MG63 (cell line): ENCODE data around the gene NUDT8. TPM values are rescaled to one million over a fixed set of nuclear protein-coding genes. Genes with fewer than 3 reads are reported as not detected.
A peak's percentile ranks its signal among the peaks of the same experiment; 100 is the strongest.
"Not testable (repeated sequence)": the region's sequence is repeated elsewhere in the genome, so short reads cannot be mapped to it uniquely, and the experiment has no call there.

Experiments
- DNase-seq: peaks from one replicate; pipeline ENCODE4 v3.0.0-alpha.2; 2020
- H3K27me3 ChIP-seq: fragments of 250-450 bp; sonication (Bioruptor Pico); 2 replicates; pipeline ENCODE4 v1.5.1; 2020; ENCODE audit warnings: mild to moderate bottlenecking, moderate library complexity
- H3K36me3 ChIP-seq: fragments of 250-450 bp; sonication (Bioruptor Pico); 2 replicates; pipeline ENCODE4 v1.5.1; 2020; ENCODE audit warnings: mild to moderate bottlenecking, moderate library complexity
- H3K4me3 ChIP-seq: fragments of 250-450 bp; sonication (Bioruptor Pico); 2 replicates; pipeline ENCODE4 v1.5.1; 2020; ENCODE audit warnings: mild to moderate bottlenecking, moderate library complexity
- H3K9me3 ChIP-seq: fragments of 250-450 bp; sonication (Bioruptor Pico); 2 replicates; pipeline ENCODE4 v1.5.1; 2020; ENCODE audit warnings: mild to moderate bottlenecking, moderate library complexity
- total RNA-seq: library from RNA; depleted of rRNA; stranded (reverse); fragments of >200 nt; shearing (Covaris generic); gene quantifications from 2 replicates; pipeline ENCODE4 v1.2.3, GENCODE V29; 2014; ENCODE audit warnings: low replicate concordance

NUDT8 gene
- total RNA-seq, 1 experiment from 2014 or later, result 15.0 TPM

GRCh38 chr11:67635231-67635521 is 5.4 kb upstream of the NUDT8 start:
- H3K27me3 ChIP-seq, result 0 out of 2 replicates have a peak, but pooled peaks cover 3% of the 10 kb centered on the region
- H3K36me3 ChIP-seq, result no peaks in the 10 kb centered on the region
- no peaks in the 10 kb centered on the region for H3K9me3 ChIP-seq
- no peak overlapping the region for H3K4me3 ChIP-seq
- DNase-seq, result no peak

- Histone ChIP-seq H3K36me3 (no peaks in the 10 kb centered on the region), H3K4me3 (no peak overlapping the region)
- DNase-seq, result no peak
Measured at GRCh38 chr11:67634366-67635230, 4.9 kb upstream of the NUDT8 start.

GRCh38 chr11:67633758-67634365 is 4.1 kb upstream of the NUDT8 start:
- H3K27me3 ChIP-seq, result no peaks in the 10 kb centered on the region
- no peaks in the 10 kb centered on the region for H3K36me3 ChIP-seq
- no peak for DNase-seq
- H3K4me3 ChIP-seq, result no peak overlapping the region
- no peaks in the 10 kb centered on the region for H3K9me3 ChIP-seq

More at GRCh38 chr11:67634366-67635230, 4.9 kb upstream of the NUDT8 start:
- no peaks in the 10 kb centered on the region for H3K9me3 ChIP-seq
- H3K27me3 ChIP-seq, result 0 out of 2 replicates have a peak, but pooled peaks cover 1% of the 10 kb centered on the region

GRCh38 chr11:67632982-67633755 is 3.4 kb upstream of the NUDT8 start:
- H3K27me3 ChIP-seq, result no peaks in the 10 kb centered on the region
- H3K9me3 ChIP-seq, result no peaks in the 10 kb centered on the region
- DNase-seq, result no peak
- H3K4me3 ChIP-seq, result no peak overlapping the region
- H3K36me3 ChIP-seq, result no peaks in the 10 kb centered on the region

DNA sequence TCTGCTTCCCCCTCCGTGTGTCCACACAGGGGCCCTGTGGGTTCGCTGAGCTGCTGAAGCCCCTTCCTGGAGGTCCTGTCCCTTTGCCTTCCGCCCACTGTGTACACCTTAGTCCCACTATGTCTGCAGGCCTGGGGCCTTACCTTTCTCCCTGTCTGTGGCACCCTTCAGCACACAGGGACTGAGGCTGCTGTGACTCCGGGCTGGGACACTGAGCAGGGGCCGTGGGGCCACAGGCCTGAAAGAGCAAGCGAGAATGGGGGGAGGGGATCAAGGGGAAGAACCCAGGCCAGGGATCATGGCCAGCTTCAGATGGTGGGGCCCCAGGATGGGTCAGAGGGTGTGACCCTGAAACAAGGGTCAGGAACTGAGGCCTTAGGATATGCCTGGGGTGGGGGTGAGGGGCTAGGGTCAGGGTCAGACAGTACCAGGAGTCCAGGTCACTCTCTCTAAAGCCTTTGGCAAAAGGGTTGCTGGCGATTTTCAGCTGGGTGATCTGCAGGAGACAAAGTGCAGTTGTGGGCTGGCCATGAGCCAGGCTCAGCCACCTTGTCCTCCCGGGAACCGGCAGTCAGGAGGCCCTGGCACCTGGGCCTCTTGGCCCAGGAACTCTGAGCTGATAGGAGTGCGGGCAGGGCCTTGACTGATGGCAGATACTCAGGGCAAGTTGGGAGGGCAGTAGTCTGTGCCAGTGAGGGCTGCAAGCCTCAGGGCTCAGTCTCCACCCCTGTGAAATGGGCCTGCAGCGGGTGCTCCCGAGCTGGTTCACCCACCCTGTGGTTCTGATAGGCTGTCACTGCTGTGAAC is 2.6 kb upstream of the NUDT8 start:
- Histone ChIP-seq H3K4me3 (no peak overlapping the region), H3K27me3 (no peaks in the 10 kb centered on the region), H3K9me3 (no peaks in the 10 kb centered on the region), H3K36me3 (no peaks in the 10 kb centered on the region)
- no peak for DNase-seq

DNA sequence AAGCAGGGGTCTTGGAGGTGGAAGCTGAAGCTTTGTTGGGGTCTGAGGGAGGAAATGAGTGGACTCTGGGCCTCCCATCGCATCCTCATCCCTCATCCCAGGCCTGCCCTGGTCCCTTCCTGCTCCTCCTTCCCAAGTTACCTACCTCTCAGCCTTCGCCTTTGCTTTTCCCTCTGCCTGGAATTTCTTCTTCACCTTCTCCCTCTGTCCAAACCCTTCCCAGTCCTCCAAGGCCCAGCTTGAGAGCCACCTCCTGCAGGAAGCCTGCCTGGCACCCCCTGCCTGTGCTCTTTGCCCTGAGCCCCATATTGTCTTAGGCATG is 2.1 kb upstream of the NUDT8 start:
- H3K4me3 ChIP-seq, result no peak overlapping the region
- H3K9me3 ChIP-seq, result no peaks in the 10 kb centered on the region
- no peak for DNase-seq
- no peaks in the 10 kb centered on the region for H3K36me3 ChIP-seq
- no peaks in the 10 kb centered on the region for H3K27me3 ChIP-seq

DNA sequence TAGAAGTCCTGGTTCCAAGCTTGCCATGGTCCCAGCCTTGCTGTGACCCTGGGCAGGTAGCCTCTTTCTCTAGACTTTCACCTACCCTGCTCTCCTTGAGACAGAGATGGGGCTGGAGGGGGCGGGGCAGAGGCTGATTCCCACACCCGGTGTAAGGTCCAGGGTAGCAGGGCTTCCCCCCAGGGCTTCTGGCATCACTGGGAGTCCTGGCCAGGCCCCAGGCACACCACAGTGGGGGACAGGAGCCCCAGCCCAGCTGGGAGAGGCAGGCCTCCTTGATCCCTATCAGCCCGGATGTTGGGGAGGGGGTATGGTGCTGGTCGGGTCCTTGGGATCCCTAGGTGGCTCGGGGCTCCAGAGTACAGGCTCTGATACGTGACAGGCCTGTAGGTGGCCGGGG is 1.7 kb upstream of the NUDT8 start:
- H3K36me3 ChIP-seq, result no peaks in the 10 kb centered on the region
- H3K27me3 ChIP-seq, result no peaks in the 10 kb centered on the region
- no peak for DNase-seq
- H3K4me3 ChIP-seq, result no peak overlapping the region
- H3K9me3 ChIP-seq, result no peaks in the 10 kb centered on the region

DNA sequence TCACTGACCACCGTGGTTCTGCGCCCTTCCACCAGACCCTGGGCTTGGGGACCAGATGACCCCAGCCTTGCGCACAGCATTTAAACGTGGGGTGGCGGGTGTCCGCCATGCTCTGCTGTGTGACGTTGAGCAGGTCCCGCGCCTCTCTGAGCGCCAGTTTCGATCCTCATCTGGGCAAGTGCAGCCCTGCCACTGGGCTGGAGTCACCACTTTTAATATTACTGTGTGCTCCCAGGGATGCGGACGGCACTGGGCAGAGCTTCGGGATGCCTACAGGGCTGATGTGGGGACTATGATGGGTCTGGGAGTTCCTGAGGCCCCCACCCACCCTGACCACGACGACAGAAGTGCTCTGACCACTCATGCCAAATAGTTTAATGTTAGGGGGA is 1.2 kb upstream of the NUDT8 start:
- no peaks in the 10 kb centered on the region for H3K9me3 ChIP-seq
- H3K27me3 ChIP-seq, result no peaks in the 10 kb centered on the region
- H3K36me3 ChIP-seq, result no peaks in the 10 kb centered on the region
- DNase-seq, result no peak
- peak overlapping the region; percentile 79 for H3K4me3 ChIP-seq

DNA sequence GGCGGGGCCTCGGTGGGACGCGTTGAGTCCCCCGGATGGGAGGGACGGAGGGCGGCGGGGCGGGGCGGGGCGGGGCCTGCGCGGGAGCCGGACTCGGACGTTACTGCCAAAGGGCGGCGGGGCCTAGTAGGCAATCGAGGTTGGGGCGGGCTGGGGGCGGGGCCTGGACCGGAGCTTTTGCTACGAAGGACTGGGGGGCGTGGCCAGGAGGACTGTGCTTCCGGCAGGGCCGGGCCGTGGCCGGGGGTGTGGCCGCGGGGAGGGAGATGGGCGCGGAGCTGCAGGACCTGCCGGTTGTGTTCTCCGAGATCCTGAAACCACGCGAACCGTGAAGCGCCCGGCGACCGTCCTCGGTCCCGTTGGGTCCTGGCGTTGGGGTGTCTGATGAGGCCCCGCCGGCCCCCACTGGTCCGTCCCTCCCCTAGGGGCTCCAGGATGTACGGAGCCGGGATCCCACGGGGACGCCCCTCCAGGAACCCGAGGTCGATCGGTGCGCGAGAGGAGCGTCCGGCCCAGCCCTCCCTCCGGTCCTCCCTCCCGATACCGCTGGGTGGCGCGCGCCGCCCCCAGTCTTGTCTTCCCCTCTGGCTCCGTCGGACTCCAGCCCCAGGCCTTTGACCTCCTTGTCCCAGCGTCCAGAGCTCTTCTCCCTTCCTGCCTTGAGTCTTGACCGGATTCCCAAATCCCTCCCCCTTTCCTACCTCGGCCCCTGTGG is 648 bp upstream of the NUDT8 start:
- Histone ChIP-seq H3K36me3 (no peaks in the 10 kb centered on the region), H3K9me3 (no peaks in the 10 kb centered on the region), H3K27me3 (no peaks in the 10 kb centered on the region), H3K4me3 (peak overlapping the region; percentile 79)
- DNase-seq, result peak; percentile 97

DNA sequence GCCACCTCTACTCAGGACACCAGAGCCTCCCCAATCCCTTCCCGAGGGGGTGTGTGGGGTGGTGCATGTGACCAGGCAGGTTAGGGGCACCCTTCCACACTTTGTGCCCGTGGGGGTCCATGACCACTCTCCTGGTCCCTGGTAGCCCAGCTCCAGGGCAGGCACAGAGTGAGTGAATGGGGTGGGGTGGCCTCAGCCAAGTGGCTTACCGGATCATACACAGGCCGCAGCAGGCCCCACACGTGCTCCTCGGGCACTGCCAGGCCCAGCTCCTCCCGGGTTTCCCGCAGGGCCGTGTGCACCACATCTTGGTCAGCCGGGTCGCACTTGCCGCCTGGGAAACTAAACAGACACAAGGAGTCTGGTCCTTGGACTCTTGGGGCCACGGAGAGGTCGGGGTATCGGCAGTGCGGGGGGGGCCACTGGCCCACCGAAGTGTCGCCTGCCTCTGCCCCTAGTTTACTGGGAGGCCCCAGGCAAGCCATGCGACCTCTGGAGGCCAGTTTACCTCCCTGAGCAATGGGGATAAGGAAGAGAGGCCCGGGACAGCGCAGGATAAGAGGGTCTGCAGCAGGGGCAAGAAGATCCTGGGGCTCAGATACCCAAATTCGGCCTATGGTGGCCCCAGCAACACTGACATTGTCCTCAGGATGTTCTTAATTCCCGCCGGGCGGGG is 889 bp downstream of the NUDT8 start:
- Histone ChIP-seq H3K27me3 (no peaks in the 10 kb centered on the region), H3K4me3 (peak overlapping the region; percentile 79), H3K9me3 (no peaks in the 10 kb centered on the region), H3K36me3 (no peaks in the 10 kb centered on the region)
- DNase-seq, result no peak

DNA sequence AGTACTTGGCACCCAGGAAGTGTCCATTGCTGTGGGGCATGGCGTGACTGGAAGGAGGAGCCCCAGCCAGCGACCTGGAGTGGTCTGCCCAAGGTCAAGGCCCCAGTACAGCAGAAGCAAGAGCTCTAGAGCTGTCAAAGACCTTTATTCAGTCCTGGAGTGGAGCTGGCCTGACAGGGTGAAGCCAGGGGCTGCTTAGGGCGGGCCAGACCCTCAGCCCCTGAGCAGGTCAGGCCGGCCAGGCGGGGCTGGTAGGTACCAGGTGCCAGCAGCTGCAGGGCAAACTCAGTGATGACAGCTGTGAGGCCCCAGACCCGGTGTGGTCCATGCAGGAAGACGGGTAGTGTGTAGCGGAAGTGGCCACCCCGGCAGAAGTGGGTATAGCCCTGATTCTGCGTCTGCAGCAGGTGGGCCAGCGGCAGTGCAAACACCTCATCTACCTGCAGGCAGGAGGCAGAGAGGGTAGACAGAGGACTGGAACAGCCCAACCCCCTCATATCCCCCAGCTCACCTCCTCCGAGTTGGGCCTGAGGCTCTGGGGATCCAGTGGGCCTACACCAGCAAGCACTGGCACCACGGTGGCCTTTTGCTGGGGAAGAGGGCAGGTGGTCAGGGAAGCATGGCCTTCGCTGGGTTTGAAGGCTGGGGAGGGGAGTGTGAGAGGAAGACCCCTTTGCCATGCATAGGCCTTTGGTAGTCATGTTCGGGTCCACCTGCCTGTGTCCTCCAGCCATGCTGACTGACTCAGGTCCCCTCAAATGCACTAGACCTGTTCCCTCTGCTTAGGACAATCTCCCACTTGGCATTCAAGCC is 1.7 kb downstream of the NUDT8 start:
- H3K4me3 ChIP-seq, result no peak overlapping the region
- H3K27me3 ChIP-seq, result no peaks in the 10 kb centered on the region
- DNase-seq, result no peak
- no peaks in the 10 kb centered on the region for H3K36me3 ChIP-seq
- no peaks in the 10 kb centered on the region for H3K9me3 ChIP-seq

- no peak for DNase-seq
- H3K36me3 ChIP-seq, result no peaks in the 10 kb centered on the region
- no peaks in the 10 kb centered on the region for H3K27me3 ChIP-seq
- H3K4me3 ChIP-seq, result no peak overlapping the region
- no peaks in the 10 kb centered on the region for H3K9me3 ChIP-seq
Measured at GRCh38 chr11:67627441-67627811, 2.3 kb downstream of the NUDT8 start.

DNA sequence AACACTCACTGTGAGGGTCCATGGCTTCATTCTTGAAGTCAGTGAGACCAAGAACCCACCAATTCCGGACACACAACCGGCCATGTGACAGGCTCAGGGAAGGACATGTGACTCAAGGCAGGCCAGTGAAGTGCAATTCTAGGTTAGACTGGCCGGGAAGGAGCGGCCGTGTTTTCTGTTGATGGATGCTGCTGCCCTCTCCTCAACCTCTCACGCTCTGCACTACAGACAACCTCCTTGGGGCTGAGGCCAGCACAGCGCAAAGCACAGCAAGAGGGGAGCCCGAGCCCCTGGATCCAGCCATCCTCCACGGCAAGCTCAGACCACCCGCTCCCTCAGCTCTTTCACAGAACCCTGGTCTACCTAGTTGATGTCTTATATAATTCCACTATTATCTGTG is 2.8 kb downstream of the NUDT8 start:
- H3K9me3 ChIP-seq, result no peaks in the 10 kb centered on the region
- H3K36me3 ChIP-seq, result no peaks in the 10 kb centered on the region
- no peaks in the 10 kb centered on the region for H3K27me3 ChIP-seq
- H3K4me3 ChIP-seq, result no peak overlapping the region
- no peak for DNase-seq

DNA sequence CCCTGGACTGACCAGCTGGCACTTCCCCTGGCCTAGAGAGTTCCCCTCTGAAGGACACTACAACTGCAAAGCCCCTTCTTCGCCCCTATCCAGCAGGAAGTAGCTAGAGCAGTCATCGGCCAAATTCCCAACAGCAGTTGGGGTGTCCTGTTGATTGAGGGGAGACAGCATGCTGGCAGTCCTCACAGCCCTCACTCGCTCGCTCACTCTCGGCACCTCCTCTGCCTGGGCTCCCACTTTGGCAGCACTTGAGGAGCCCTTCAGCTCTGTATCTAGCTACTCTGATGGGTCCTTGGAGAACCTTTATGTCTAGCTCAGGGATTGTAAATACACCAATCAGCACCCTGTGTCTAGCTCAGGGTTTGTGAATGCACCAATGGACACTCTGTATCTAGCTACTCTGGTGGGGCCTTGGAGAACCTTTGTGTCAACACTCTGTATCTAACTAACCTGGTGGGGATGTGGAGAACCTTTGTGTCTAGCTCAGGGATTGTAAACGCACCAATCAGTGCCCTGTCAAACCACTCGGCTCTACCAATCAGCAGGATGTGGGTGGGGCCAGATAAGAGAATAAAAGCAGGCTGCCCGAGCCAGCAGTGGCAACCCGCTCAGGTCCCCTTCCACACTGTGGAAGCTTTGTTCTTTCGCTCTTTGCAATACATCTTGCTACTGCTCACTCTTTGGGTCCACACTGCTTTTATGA is 3.5 kb downstream of the NUDT8 start:
- not testable (repeated sequence) for H3K36me3 ChIP-seq, H3K9me3 ChIP-seq, DNase-seq, H3K4me3 ChIP-seq, H3K27me3 ChIP-seq

DNA sequence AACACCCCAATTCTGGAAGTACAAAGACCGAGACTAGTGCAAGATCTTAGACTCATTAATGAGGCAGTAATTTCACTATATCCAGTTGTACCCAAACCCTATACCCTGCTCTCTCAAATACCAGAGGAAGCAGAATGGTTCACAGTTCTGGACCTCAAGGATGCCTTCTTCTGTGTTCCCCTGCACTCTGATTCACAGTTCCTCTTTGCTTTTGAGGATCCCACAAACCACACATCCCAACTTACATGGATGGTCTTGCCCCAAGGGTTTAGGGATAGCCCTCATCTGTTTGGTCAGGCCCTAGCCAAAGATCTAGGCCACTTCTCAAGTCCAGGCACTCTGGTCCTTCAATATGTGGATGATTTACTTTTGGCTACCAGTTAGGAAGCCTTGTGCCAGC is 5.9 kb downstream of the NUDT8 start:
- H3K4me3 ChIP-seq, H3K9me3 ChIP-seq, DNase-seq, H3K27me3 ChIP-seq, H3K36me3 ChIP-seq: not testable (repeated sequence)
